ENCODE data around the gene IGFALS.

The IGFALS gene

DNA sequence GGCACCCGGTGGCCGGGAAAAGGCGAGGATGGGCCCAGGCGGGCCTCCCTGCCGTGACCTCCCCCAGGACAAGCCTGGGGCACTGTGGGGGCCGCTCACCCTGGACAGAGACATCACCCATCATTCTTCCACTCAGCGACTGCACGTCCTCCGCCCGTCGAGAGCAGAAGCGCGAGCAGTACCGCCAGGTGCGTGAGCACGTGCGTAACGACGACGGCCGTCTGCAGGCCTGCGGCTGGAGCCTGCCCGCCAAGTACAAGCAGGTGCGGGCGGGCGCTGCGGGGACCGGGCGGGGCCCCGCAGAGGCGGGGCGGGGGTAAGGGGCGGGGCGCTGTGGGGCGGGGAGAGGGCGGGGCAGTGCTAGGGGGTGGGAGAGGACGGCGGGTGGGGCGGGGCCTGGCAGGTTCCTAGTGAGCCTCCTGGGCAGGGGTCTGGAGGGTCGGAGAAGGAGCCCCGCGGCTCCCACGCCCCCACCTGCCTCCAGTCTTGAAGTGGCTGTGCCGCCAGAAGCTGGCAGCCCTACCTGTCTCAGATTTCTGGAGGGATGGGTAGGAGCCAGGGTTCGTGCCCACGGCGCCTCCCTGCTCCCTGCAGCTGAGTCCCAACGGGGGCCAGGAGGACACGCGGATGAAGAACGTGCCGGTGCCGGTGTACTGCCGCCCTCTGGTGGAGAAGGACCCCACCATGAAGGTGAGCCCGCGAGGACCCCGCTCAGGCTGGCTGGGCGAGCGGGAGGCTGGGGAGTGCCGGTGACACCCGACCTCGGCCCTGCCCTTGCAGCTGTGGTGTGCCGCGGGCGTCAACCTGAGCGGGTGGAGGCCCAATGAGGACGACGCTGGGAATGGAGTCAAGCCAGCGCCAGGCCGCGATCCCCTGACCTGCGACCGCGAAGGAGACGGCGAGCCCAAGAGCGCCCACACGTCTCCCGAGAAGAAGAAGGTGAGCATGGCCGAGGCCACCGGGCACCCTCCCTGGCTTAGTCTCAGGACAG is 29.7 kb downstream of the IGFALS start:
- no peak for DNase-seq

DNA sequence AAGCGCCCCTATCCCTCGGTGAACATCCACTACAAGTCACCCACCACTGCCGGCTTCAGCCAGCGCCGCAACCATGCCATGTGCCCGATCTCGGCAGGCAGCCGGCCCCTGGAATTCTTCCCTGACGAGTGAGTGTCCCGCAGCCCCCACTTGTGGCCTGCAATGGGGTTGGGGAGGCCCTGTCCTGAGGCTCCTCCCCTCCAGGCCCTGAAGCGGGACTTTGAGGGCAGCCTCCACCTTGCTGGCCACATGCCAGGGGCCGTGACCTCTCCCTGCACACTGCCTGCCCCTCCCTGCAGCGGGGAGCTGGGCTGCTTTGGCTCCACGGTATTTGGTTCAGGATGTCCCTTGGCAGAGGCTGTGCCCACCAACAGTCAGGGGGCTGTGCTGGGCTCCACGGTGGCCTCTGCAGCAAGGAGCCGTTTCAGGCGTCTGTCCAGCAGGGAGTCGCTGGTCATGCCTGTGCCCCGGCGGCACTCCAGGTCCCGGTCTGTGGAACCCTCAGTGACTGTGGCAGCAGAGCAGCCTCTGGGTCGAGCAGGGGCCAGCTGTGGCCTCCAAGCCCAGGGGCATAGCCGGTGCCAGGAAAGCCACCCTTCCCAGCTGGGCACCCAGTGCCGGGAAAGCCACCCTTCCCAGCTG is 30.5 kb downstream of the IGFALS start:
- DNase-seq, result no peak

DNA sequence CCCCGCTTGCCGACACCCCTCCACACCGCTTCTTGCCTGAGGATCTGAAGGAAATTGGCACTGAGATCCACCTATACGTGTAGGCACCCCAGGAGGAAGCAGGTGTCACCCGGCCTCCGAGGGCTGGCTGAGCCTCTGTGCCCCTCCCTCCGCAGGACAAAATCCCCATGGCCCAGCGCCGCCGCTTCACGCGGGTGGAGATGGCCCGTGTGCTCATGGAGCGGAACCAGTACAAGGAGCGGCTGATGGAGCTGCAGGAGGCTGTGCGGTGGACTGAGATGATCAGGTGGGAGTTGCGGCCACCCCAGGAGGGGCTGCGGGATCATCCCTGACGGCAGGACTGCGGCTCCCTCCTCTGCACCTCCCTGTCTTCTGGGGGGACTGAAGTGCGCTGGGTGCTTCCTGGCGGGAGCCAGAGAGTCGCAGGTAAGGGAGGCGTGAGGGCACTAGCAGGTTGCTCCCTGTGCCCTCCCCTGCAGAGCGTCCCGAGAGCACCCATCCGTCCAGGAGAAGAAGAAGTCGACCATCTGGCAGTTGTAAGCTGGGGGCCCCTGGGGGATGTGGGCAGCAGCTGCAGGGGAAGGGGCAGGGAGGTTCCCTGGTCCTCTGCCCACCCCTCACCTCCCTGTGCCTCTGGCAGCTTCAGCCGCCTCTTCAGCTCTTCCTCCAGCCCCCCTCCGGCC is 31.2 kb downstream of the IGFALS start:
- DNase-seq, result no peak

DNA sequence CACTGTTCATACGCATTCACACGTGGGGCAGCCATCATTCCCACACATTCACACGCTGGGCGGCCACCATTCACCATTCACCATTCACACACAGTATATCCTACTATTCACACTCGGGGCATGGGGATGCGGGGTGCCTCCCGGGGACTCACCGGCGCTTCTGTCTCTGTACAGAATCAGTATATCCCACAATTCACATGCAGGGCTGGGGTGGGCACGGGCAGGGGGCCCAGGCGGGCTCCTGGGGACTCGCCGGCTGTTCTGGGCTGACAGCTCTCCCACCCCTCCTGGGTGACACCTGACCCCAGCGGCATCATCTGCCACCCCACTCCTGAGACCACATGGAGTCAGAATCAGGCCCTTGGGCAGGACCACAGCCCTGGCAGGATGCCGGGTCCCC is 31.8 kb downstream of the IGFALS start:
- no peak for DNase-seq

DNA sequence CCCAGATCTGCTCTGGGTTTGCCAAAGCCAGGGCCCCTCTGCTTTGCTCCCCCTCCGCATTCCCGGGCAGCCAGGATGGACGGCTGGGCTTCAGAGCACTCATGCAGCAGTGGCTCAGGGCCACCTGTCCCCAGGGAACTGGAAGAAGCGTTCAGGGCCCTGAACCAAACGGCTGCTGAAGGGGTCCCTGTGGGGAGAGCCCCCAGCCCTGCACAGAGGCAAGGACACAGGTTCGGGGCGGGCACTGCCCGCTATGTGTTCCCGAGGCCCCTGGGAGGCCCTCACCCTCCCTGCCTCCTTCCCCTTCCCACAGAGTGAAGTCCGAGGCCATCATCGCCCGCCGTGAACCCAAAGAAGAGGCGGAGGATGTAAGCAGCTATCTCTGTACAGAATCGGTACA is 32.6 kb downstream of the IGFALS start:
- no peak for DNase-seq

DNA sequence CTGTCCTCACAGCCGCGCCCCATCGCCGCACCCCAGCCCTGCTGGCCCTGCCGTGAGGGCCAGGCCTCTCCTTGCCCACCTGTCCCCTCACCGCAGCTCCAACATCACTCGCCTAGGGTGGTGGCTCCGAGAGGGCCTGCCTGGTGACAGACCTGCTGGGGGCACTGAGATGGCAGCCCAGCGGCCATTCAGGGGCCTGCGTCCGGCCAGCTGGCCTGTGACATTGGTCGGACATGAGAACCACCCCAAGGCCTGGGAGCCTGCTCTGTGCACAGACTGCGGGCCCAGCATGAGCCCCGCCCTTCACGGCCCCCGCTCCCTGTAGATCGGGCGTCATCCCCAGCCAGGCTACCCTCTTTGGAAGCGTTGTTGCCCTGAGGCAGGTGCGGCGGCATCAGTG is 34.0 kb downstream of the IGFALS start:
- no peak for DNase-seq

DNA sequence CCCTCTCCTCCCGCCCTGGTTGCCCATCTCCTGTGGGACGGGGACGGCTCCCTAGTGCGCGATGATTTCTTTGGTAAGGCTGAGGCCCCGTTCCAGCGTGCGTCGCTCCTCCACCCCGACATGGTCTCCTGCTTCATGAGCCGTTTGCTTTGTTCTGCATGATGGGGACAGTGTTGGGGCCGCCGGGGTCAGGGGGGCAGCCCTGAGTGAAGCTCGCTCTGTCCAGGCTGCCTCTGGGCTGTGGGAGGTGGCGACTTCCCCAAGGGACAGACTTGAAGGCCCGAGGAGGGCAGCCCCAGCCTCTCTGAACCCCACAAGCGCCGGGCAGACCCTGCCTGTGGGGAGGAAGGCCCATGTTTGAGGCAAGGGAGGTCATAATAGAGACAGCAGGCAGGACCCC is 34.6 kb downstream of the IGFALS start:
- no peak for DNase-seq

DNA sequence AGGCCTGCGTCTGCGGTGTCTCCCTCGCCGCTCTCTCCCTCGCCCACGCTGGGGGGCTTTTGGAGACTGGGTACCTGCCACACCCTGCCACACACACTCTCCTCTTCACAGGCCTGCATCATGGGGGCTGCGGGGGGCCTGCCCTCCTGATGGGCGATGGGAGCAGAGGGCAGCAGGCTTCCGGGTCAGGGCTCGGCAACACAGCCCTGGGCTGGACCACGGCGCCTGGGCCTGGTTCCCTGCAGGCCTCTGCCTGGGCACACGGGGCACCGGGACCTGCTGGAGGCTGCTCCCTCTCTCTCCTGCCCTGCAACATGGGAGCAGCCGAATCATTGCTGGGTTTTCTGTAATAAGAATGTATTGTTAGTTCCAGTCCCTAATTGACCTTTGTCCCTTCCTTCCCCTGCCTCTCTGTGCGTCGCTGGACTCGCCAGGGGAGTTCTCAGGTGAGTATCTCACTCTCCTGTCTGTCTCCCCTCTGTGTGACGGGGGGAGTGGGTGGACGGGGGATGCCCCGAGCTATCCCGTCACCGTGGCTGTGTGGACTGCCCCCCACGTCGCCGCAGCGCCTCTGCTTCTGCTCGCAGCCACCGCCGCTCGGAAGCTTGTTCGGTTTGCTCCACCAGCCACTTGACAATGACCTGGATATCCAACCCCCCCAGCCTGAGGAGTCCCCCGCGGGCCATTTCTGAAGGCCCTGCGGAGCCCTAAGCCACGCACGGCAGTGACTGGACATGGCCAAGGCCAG is 35.6 kb downstream of the IGFALS start:
- DNase-seq, result no peak

DNA sequence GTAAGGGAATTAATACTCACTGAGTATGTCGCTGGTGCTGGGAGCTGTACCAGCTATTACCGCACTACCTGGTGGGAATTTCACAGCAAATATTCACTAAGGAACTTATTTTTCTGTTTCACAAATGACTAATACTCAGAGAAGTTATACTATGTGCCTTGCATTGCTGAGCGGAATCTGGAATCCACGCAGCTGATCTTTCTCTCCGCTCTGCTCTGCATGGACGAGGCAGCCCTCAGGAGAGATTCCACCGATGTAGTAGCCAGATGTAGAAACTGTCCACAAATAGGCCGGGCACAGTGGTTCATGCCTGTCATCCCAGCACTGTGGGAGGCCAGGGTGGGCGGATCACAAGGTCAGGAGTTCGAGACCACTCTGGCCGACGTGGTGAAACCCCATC is 39.3 kb downstream of the IGFALS start:
- DNase-seq, result no peak

DNA sequence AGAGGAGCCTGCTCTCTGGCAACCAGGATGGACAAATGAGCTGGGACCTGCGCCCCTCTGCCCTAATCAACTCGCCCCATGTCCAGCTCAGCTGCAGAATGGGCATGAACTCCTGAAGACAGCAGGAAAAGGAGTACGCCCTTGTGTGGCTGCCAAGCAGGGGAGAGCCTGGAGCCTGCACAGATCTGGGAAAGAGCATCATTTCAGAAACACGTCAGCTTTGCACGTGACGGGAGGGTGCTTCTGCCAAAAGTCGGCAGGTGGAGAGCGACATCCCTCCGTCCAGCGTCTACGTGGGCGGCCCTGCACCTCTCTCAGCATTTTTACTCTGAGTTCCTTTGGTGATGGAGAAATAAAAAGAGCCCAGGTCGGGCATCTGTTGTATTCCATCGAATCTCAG is 40.7 kb downstream of the IGFALS start:
- DNase-seq, result no peak

DNA sequence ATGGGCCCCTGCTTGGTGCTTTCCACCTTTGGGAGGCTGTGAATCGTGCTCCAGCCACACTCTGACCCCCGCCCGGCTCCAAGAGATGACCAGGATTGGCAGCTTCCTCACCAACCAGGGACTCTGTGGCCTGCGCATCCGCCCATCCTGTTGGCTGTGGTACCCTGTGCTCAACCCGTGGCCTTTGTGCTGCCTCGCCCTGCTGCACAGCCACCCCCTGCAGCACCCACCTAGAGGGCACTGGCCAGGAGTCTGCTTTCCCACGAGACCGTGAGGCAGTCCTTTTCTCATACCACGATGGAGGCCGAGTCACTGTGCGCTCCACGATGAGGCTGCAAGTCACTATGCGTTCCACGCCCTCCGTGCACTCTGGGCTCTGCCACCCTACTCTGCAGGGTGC is 41.6 kb downstream of the IGFALS start:
- DNase-seq, result no peak

DNA sequence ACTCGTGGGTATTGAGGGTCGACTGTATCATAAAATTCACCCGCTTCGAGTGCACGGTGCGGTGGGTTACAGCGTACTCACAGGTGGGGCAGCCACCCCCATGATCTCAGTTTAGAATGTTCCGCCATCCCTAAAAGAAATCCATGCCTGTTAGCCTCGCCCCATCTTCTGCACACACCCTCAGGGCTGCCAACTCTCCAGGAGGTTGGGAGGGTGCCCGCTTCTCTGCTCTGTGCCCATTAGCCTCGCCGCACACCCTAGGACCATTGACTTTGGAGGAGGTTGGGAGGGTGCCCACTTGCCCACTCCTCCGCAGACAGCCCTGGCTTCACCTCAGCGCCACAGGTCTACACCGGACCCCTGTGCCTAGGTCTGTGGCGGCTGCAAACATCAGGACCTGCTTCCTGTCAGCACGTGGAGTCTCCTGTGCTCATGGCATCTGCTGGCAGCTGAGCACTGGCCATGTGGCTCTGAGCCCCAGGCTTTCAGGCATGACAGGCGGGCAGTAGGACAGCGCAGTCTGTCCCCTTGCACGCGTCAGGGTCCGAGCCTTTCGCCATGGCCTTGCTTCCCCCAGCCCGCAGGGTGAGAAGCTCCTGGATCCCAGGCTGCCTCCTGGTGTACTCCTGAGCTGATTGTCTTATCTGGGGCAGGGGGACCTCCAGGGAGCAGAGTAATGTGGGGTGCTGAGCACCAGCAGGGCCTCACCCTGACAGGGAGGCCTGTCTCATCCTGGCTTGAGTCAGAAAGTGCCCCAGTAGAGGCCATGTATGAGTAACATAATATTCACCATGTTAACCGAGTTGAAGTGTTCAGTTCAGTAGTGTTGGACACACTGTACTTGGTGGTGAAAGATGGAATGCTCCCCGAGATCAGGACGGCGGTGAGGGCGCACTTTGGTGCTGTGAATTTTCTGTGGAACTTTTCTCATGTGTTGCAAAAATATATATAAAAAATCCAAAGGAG is 44.1 kb downstream of the IGFALS start:
- DNase-seq, result no peak

DNA sequence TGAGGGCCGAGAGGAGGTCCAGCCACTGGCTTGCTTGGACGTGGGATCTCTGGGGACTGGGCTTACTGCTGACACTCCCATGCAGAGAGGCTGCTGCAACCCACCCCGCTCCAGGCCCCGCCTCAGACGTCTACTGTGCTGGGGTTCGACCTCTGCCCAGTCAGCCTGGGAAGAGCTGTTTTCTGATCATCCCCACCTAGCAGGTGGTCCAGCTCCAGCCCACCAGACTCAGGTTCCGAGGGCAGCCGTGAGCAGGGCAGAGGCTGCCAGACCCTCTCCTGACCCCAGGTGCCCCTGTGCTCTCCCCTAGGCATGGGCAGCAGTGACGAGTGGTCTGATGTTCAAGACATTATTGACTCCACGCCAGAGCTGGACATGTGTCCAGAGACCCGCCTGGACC is 45.6 kb downstream of the IGFALS start:
- DNase-seq, result no peak

DNA sequence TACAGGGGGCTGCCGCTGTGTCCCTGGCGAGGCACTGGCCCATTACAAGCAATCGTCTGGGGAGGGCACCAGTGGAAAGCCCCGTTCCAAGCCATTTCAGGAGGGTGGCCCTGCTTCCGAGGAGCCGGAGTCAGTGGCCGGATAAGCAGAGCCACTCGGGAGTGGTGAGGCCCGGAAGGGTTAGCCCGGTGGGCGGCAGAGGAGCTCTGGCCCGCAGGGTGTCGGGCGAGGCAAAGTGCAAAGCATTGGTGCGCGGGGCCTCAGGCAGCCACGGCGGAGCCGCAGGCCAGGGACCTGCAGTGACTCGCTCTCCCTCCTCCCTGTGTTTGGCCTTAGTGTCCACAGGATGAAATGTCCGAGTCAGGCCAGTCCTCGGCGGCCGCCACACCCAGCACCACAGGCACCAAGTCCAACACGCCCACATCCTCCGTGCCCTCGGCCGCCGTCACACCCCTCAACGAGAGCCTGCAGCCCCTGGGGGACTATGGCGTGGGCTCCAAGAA is 46.8 kb downstream of the IGFALS start:
- DNase-seq, result no peak

DNA sequence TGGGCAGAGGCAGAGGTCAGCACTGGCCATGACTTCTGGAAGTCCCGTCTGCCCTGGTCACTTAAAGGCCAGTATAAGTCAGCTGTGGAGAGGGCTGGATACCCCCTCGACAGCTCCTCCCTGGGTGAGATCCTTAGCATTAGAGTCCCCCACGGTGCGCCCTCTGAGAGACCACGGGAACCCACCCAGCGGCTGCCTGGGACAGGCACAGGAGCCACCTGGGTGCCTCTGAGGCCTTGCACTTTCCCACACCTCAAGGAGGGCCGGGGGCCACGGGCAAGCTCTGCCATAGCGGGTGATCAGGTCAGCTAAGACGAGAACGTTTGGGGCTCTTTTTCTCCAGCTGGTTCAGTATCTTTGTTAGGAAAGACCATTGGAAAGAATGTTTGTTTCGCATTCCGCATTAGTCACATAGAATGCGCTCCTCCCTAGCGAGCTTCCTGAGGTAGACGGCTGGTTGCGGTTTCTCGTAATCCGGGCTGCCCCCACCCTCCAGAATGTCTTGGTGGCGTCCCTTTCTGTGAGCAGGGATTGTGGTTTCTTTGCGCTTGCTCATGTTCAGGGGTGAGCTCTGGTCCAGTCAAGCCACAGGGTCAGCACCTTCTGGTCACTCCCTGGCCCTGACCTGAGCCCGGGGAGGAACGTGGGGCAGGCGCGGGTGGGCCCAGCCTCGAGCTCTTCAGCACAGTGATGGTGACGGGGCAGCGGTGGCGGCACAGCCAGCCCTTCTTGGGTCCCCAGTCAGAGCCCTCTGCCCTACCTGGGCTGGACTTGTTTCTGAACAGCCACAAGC is 47.4 kb downstream of the IGFALS start:
- DNase-seq, result no peak

DNA sequence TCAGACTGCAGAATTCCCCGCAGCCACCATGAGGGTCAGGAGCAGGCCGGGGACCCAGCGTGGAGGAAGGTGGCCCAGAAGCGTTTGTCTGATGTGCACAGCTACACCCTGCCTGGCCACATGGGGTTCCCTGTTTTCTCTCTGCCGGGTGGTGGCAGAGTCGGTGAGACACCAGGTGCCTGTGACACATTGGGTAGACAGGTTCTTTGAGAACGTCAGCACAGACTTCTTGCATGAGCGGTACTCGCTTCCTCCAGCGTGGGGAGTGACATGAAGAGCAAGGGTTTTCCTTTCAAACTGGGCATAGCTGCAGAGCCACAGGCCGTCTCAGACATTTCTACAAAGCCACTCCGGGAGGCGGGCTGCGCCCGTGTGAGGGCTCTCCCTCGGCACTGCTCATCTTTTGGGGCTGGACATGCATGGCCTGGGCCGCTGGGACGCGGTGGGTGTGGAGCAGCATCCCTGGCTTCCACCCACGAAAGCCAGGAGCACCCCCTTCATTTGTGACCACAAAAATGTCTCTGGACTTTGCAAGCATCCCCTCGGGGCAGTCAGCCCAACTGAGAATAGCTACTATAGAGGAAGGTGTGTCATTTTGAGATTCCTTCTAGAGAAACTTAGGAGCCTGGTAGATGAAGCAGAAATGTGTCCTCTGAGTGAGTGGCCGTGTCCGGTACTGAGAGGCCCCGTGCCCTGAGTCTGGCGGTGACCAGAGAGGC is 48.2 kb downstream of the IGFALS start:
- DNase-seq, result no peak

DNA sequence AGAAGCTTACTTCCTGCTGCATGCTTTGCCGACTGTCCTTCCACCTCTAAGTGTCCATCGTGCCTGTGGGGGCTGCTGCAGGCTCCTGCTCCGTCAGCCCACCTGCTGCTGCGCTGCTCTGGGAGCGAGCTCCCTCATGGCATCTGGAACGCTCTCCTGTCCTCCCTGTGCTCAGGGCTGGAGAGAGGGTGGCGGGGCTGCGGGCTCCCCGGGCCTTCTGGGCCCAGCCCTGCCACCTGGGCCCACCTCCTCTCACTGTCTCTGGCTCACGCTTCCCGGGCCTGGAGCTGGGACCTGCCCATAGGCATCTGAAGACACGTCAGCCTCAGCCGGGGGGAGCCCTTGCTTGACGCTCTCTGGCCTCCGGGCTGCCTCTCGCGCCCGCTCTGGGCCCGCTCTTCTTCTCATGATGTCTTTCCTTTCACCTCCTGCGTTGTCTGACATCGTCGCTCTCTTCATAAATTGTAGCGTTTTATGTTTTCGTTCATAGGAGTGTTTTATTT is 49.1 kb downstream of the IGFALS start:
- DNase-seq, result no peak

DNA sequence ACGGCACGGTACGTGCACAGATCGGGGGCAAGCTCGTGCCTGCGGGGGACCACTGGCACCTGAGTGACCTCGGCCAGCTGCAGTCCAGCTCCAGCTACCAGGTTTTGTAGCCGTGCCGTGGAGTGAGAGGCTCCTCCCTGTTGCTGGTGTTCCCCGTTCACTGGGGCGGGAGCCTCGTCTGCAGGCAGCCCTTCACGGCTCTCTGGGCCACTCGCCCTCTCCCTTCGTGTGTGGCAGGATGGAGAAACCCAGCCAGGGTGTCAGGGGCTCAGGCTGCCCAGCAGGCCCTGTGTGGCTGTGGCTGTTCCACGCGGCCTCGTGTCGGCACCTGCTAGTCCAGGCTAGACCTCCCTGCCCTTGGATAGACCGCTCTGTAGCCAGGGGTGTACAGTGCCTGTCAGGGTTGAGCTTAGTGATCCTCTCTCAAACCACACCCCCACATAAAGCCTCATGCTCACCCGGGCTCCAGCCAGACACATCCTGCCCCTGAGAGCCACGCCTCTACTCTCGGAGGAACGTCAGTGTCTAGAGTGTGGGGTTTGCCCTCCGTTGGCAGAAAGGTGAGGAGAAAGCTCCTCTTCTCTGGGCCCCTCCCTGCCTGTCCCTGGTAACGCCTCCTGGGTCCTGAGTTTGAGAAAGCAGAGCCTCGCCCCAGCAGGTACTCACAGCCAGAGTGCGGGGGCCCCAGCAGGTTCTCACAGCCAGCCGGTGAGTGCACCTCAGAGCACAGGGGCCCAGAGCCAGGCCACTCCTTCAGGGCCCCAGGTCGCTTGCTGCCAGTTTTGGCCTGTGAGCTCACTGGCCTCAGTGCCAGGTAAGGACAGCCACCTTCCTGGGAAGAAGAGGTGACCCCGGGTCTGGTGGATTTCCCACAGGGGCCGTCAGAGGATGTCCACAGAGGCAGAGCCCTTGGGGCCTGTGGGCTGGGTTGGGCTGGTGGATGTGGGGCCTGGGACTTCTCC is 49.8 kb downstream of the IGFALS start:
- DNase-seq, result no peak
